AG04450 (cell line): ENCODE data around the gene SPAG9. TPM values are rescaled to one million over a fixed set of nuclear protein-coding genes. Genes with fewer than 3 reads are reported as not detected.
A peak's percentile ranks its signal among the peaks of the same experiment; 100 is the strongest.

Experiments
- CTCF ChIA-PET: fragments of 300-600, 350-600 bp; formaldehyde crosslinking; extraction: SDS; loops from one replicate; lab custom pipeline; 2022; ENCODE audit warnings: antibody characterized with exemption, inconsistent platforms; lab: Charles Lee
- POLR2A ChIA-PET: fragments of 350-600 bp; formaldehyde crosslinking; extraction: SDS; loops from one replicate; lab custom pipeline; 2021; ENCODE audit warnings: antibody characterized with exemption, inconsistent platforms; lab: Yijun Ruan, JAX
- DNase-seq: peaks from one replicate; pipeline ENCODE4 v3.0.0-alpha.2; 2011; ENCODE audit warnings: low read depth, low spot score
- H3K27ac ChIP-seq: one replicate; pipeline ENCODE4 v1.5.1; 2012; ENCODE audit warnings: low read depth, low read length, control low read depth
- H3K27me3 ChIP-seq: one replicate; pipeline ENCODE4 v1.6.0; 2012; ENCODE audit warnings: low read length; ENCODE audit not compliant: control insufficient read depth, insufficient read depth
- H3K4me3 ChIP-seq: 2 replicates; pipeline ENCODE4 v1.5.1; 2011; ENCODE audit warnings: mild to moderate bottlenecking, low read depth, low read length, control low read depth
- H3K9me3 ChIP-seq: 2 replicates; pipeline ENCODE4 v1.5.1; 2012; ENCODE audit warnings: low read length; ENCODE audit not compliant: control insufficient read depth, insufficient read depth
- CTCF ChIP-seq: IDR thresholded peaks from 2 replicates; pipeline ENCODE4 v1.5.1; 2011; ENCODE audit warnings: low read depth, low read length, control low read depth, inconsistent platforms
- polyA plus RNA-seq: library from polyadenylated mRNA; depleted of rRNA; stranded (reverse); fragments of >200 nt; gene quantifications from 2 replicates; pipeline ENCODE4 v1.2.3, GENCODE V29; 2011

The SPAG9 gene
- polyA plus RNA-seq, 1 experiment, result 42.1 TPM

DNA sequence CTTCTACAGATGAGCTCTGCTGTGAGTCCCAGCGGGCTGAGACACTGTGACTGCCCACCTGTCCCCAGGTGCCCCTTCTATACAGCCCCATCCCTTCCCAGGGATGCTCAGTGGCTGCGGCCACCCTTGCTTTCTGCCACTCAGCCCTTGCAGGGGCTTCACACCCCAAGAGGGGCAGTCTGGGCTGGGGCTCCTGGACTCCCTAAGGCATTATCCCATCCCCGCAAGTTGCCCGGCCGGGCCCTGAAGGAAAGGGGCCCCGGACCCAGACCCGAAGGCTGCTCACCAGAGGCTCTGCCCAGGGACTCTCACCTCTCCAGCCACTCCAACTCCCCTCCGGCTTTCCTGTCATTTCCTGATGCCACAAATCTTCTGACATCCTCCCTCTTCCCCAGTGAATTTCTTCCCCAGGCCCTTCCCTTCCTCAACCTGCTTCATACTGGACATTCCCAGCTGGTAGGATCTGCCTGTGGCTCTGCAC lies 166.0 kb downstream of the SPAG9 start:
- DNase-seq, result no peak
- ChIA-PET POLR2A (interaction anchor here (1.1 to 4.7 kb wide), 2 partner anchors 89 to 119 kb away, joined by 3 to 85 read pairs; partner anchors contain the start of genes TOB1 and WFIKKN2), CTCF (interaction anchor here (0.6 to 12.0 kb wide), 7 partner anchors 10 to 172 kb away, joined by 3 to 218 read pairs (median 6); no protein-coding TSS in a partner anchor)
- no peaks in the 10 kb centered on the region for H3K27me3 ChIP-seq
- no peak for TF ChIP-seq CTCF
- H3K27ac ChIP-seq, result peak overlapping the region; percentile 31
- H3K4me3 ChIP-seq, result no peak overlapping the region
- no peaks in the 10 kb centered on the region for H3K9me3 ChIP-seq

DNA sequence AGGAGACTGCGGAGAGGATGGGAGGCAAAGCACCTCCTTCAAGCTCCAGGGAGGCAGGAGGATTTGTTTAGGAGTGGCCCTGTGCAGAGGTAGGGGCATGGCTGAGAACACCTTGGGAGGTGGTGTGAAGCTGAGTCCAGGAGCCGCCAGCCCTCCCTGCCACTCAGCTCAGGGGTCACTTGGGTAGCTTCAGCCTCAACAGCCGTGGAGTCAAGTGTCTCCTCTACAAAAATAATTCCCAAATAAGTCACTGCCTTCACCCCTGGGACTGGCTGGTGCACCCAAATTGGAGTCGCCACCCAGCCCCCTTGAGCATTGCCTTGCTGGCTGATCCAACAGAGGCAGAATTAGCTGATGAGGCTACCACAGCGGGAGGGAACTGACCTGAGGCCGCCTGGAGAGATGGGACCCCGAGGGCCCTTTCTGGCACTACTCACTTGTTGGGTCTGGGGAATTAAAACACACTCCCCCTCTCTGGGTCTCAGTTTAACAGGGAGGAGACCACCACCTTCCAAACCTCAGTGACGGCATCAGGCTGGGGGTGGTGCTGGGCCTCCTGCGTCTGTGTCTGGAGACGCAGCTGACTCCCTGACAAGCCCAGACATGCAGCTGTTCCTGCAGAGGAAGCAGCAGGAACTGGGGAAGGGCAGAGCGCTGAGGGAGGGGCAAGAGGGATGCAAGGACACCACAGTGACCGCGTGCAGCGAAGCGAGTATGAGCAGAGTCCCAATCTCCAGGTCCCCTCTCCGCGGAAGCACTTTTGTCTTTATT lies 166.7 kb downstream of the SPAG9 start:
- POLR2A ChIA-PET, result interaction anchor here (1.1 to 4.7 kb wide), 2 partner anchors 88 to 118 kb away, joined by 3 to 85 read pairs; partner anchors contain the start of genes TOB1 and WFIKKN2
- H3K9me3 ChIP-seq, result no peaks in the 10 kb centered on the region
- no peaks in the 10 kb centered on the region for H3K27me3 ChIP-seq
- no peak overlapping the region for H3K4me3 ChIP-seq
- peak overlapping the region; percentile 61 for H3K27ac ChIP-seq
- CTCF ChIA-PET, result interaction anchor here (0.6 to 12.0 kb wide), 5 partner anchors 90 to 171 kb away, joined by 3 to 218 read pairs (median 5); no protein-coding TSS in a partner anchor
- no peak for TF ChIP-seq CTCF
- peak; percentile 50 for DNase-seq

DNA sequence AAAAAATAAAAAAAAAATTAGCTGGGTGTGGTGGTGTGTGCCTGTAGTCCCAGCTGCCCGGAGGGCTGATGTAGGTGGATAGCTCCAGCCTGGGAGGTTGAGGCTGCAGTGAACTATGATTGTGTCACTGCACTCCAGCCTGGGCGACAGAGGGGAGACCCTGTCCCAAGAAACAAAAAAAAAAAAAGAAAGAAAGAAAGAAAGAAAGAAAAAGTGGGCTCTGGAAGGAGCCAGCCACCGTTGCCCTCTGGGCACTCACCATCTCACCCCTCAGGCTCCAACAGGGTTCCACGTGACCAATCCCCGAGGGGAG lies 167.2 kb downstream of the SPAG9 start:
- no peak for TF ChIP-seq CTCF
- Histone ChIP-seq H3K4me3 (no peak overlapping the region), H3K27me3 (no peaks in the 10 kb centered on the region), H3K27ac (no peak overlapping the region), H3K9me3 (no peaks in the 10 kb centered on the region)
- DNase-seq, result no peak
- CTCF ChIA-PET, result interaction anchor here (1.3 to 12.0 kb wide), 3 partner anchors 89 to 171 kb away, joined by 3 to 218 read pairs (median 19); no protein-coding TSS in a partner anchor
- POLR2A ChIA-PET, result interaction anchor here (4.7 kb wide), 1 partner anchor 88 kb away, joined by 85 read pairs; the partner anchor contains the start of gene TOB1

GRCh38 chr17:50952889-50953288 lies 167.8 kb downstream of the SPAG9 start:
- Histone ChIP-seq H3K9me3 (no peaks in the 10 kb centered on the region), H3K27ac (no peak overlapping the region), H3K27me3 (no peaks in the 10 kb centered on the region), H3K4me3 (no peak overlapping the region)
- ChIA-PET POLR2A (interaction anchor here (4.7 kb wide), 1 partner anchor 87 kb away, joined by 85 read pairs; the partner anchor contains the start of gene TOB1), CTCF (interaction anchor here (1.3 to 12.0 kb wide), 2 partner anchors 99 to 170 kb away, joined by 3 to 218 read pairs; no protein-coding TSS in a partner anchor)
- TF ChIP-seq CTCF, result no peak
- DNase-seq, result no peak

- POLR2A ChIA-PET, result interaction anchor here (5.0 kb wide), 1 partner anchor 86 kb away, joined by 68 read pairs; the partner anchor contains the start of gene TOB1
- no peak overlapping the region for H3K27ac ChIP-seq
- no peak for DNase-seq
- no peaks in the 10 kb centered on the region for H3K9me3 ChIP-seq
- no peaks in the 10 kb centered on the region for H3K27me3 ChIP-seq
- no peak for TF ChIP-seq CTCF
- no peak overlapping the region for H3K4me3 ChIP-seq
- CTCF ChIA-PET, result interaction anchor here (1.2 to 12.0 kb wide), 2 partner anchors 98 to 169 kb away, joined by 5 to 218 read pairs; no protein-coding TSS in a partner anchor
These were observed 168.7 kb downstream of the SPAG9 start for GRCh38 chr17:50952013-50952412.
